Epithelial cell of esophagus (primary cell): ENCODE data around the gene DSCAM.

Experiments used
- DNase-seq: peaks from one replicate; pipeline ENCODE4 v3.0.0; 2010; ENCODE audit warnings: low read depth
- H3K4me3 ChIP-seq: 2 replicates; pipeline ENCODE4 v1.5.1; 2011; ENCODE audit warnings: mild to moderate bottlenecking, low read length, control low read depth
- TF ChIP-seq, protein P1 (sequence below): IDR thresholded peaks from 2 replicates; pipeline ENCODE4 v1.5.1; 2011; ENCODE audit warnings: low read depth, mild to moderate bottlenecking, low read length, control low read depth, inconsistent platforms; ENCODE audit not compliant: insufficient read depth; ENCODE audit errors: missing control alignments

Gene DSCAM

DNA sequence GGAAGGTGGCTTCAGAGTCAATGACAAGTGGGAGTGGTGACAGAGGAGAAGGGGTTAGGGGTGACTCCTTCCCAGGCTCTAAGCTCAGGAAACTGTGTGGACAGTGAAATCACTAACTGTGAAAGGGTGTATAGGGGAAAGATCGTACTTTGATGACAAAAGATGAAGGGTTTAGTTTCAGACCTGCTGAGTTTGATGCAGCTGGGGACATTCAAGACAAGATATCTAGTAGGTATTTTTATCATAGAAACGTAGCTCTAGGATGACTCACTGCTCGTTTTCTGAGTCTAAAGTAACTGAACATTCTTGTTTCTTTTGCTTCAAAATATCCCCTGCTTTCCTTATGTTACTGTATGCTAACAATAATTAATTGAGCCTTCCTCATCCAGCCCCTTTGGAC, 830.7 kb downstream of the DSCAM start:
- TF ChIP-seq, protein P1, sequence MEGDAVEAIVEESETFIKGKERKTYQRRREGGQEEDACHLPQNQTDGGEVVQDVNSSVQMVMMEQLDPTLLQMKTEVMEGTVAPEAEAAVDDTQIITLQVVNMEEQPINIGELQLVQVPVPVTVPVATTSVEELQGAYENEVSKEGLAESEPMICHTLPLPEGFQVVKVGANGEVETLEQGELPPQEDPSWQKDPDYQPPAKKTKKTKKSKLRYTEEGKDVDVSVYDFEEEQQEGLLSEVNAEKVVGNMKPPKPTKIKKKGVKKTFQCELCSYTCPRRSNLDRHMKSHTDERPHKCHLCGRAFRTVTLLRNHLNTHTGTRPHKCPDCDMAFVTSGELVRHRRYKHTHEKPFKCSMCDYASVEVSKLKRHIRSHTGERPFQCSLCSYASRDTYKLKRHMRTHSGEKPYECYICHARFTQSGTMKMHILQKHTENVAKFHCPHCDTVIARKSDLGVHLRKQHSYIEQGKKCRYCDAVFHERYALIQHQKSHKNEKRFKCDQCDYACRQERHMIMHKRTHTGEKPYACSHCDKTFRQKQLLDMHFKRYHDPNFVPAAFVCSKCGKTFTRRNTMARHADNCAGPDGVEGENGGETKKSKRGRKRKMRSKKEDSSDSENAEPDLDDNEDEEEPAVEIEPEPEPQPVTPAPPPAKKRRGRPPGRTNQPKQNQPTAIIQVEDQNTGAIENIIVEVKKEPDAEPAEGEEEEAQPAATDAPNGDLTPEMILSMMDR = no peak
- no peak for DNase-seq
- no peak overlapping the region for H3K4me3 ChIP-seq

DNA sequence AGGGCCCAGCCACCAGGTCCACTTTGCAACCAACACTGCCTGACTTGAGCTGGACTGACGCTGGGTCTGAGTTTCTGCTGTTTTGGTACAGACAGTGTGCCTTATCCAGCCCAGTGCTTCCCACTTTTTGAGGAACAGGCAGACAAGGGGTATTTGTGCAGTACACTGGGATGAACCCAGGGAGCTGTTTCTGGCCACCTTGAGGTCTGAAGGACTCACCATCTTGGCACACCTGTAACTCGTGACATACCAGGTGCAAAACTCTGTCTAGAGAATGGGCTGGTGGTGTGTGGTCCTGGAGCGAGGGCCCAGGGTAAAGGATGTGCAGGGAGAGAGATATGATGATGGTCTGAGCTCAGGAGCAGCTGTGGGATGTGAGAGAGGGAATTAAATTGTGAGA, 831.1 kb downstream of the DSCAM start:
- DNase-seq = no peak
- H3K4me3 ChIP-seq = no peak overlapping the region
- TF ChIP-seq, protein P1 = no peak

DNA sequence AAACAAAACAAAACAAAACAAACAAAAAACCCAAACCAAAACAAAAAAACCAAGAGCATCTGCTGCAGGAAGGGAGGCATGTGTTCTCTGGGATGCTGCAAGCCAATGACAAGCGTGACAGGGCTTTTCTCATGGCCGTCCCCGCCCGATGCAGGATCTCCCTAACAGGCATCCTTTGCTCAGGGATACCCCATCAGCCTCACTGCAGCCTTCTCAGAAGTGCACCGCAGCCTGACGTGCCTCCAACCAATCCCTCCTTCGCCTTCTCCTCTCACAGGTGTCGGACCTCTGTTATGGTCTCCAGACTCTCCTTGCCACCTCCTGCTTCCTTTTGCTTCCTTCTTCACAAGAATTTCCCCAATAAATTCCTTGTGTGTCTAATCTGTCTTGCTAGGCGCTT, 832.6 kb downstream of the DSCAM start:
- no peak for DNase-seq
- H3K4me3 ChIP-seq = no peak overlapping the region
- TF ChIP-seq, protein P1 = no peak

DNA sequence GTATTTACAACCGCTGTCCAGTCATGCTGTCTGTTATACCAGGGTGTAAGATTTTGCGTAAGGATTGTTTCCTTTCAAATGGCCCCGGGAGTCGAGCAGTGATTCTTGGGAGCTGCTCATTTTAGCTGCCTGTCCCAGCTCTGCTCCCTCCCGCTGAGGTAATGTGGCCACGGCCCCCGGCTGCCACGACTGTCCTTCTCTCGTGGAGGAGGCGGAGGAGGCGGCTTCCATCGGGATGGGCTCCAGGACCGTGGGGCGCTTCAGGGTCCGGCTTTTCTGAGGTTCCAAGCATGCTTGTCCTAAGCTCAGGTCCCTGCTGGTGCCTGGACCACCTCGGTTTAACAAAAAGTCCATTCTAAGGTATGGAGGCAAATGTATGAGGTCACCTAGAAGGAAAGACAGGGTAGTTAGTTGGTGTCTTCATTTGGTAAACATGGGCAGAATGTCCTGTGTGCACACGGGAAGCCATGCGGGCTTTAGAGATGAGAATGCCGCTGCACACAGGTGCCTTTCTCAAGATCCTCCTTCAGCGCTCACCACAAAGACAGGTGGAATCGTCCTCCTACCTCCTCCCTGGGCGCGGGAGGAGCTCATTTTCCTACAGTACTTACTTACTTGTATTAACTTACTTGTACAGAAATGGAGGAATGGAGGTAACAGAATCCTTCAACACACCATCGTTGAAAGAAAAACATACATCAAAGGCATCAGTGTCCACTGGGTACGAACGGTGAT, 833.8 kb downstream of the DSCAM start:
- H3K4me3 ChIP-seq = no peak overlapping the region
- TF ChIP-seq, protein P1 = no peak
- DNase-seq = no peak

DNA sequence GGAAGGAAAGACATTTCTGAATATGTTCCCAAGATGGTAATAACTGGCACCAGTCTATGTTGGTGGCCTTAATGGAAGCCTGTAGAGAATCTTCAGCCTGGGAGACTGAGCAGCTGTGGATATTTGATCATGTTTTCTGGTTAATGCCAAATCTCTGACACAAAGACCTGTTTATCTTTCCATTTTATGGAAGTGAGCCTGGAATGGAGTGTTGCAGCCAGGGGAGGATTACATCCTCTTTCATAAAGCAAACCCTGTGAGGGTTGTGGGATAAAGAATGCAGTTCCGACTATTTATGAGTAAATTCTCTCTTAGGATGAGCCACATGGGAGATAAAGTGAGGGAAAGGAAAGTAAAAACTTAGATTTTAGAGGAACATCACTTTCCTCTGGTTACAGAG, 835.6 kb downstream of the DSCAM start:
- TF ChIP-seq, protein P1 = no peak
- DNase-seq = no peak
- no peak overlapping the region for H3K4me3 ChIP-seq

DNA sequence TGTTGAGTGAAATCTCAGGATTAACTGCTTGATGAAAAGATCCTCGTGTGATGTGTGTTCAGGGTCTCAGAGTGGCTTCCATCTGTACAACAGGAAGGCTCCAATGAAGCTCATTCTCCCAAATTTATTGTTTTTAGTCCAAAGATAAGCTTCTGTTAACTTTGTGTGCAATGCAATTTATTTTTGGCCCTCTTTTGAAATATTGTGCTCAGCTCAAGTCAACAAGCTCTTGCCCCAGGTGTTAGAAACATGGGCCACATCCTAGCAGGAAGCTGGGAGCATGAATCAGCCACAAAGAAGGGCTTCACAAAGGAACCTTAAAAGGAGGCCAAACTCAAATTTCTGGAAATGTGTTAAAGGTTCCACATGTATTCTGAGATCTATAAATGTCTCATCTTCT, 844.0 kb downstream of the DSCAM start:
- H3K4me3 ChIP-seq = no peak overlapping the region
- no peak for DNase-seq
- TF ChIP-seq, protein P1 = no peak
